ENCODE data around the gene C19orf25. TPM values are rescaled to one million over a fixed set of nuclear protein-coding genes. Genes with fewer than 3 reads are reported as not detected.

C19orf25 gene
- total and polyA plus RNA-seq, 9 of the 15 experiments (the other 6 are each of a cell fraction or from before 2014, with no cell fraction given) = 0.79 to 96.0 (median 36.1) TPM

- TF ChIP-seq ATF7 (IDR thresholded peaks at IDR 0.05) (peak; percentile 54), LCOR (CRISPR knock-in tag; IDR thresholded peaks at IDR 0.05) (no peak), ATF1 (CRISPR knock-in tag; IDR thresholded peaks at IDR 0.05) (no peak), ATF1 (tag; IDR thresholded peaks at IDR 0.05) (0 out of 2 replicates have a peak, but pooled peaks have one; percentile 32), MCM5 (IDR thresholded peaks at IDR 0.05; ENCODE audit: low read depth) (no peak), ARID1B (IDR thresholded peaks at IDR 0.05) (no peak), RBFOX2 (IDR thresholded peaks at IDR 0.05; ENCODE audit: low read depth, low read length) (peak; percentile 27; the same call in 1 of the 2 replicates), RBM25 (IDR thresholded peaks at IDR 0.05; ENCODE audit: low read depth, low read length, severe bottlenecking) (peak; percentile 100), MCM2 (IDR thresholded peaks at IDR 0.05; ENCODE audit: low read depth) (no peak), CTBP1 (IDR thresholded peaks at IDR 0.05; ENCODE audit: borderline replicate concordance) (peak; percentile 86), ASH1L (IDR thresholded peaks at IDR 0.05; ENCODE audit: borderline replicate concordance, low read depth, partially characterized antibody) (peak; percentile 23), CHD2 (IDR thresholded peaks at IDR 0.05; ENCODE audit: low read depth, low read length) (0 out of 2 replicates have a peak, but pooled peaks have one; percentile 13), MIER1 (IDR thresholded peaks at IDR 0.05; ENCODE audit: low read depth) (no peak), SRSF1 (IDR thresholded peaks at IDR 0.05; ENCODE audit: low read depth, low read length) (no peak), BMI1 (IDR thresholded peaks at IDR 0.05; ENCODE audit: low read length) (peak; percentile 59; the same call in 1 of the 2 replicates), NBN (IDR thresholded peaks at IDR 0.05; ENCODE audit: low read depth) (no peak), NR2F6 (CRISPR knock-in tag; IDR thresholded peaks at IDR 0.05) (no peak), PHF8 (IDR thresholded peaks at IDR 0.05; ENCODE audit: borderline replicate concordance, low read length) (no peak), TRIM24 (IDR thresholded peaks at IDR 0.05) (no peak), IFI16 (CRISPR knock-in tag; IDR thresholded peaks at IDR 0.05) (no peak), ZBED1 (IDR thresholded peaks at IDR 0.05) (no peak), NCOA1 (IDR thresholded peaks at IDR 0.05; ENCODE audit: low read depth) (no peak), PCBP1 (IDR thresholded peaks at IDR 0.05; ENCODE audit: low read depth, low read length, poor library complexity, severe bottlenecking) (peak; percentile 61), SP2 (IDR thresholded peaks at IDR 0.05; ENCODE audit: extremely low read depth, low read depth, low read length, poor library complexity, severe bottlenecking) (peak; percentile 12), RNF2 (IDR thresholded peaks at IDR 0.05) (no peak)
- TF ChIP-seq, protein P1, sequence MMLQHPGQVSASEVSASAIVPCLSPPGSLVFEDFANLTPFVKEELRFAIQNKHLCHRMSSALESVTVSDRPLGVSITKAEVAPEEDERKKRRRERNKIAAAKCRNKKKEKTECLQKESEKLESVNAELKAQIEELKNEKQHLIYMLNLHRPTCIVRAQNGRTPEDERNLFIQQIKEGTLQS (IDR thresholded peaks at IDR 0.05) = peak; percentile 71
- TF ChIP-seq, protein P1 (CRISPR knock-in tag; conservative IDR thresholded peaks at IDR 0.05) = no peak
- TF ChIP-seq, protein P2, sequence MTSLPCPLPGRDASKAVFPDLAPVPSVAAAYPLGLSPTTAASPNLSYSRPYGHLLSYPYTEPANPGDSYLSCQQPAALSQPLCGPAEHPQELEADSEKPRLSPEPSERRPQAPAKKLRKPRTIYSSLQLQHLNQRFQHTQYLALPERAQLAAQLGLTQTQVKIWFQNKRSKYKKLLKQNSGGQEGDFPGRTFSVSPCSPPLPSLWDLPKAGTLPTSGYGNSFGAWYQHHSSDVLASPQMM (CRISPR knock-in tag; IDR thresholded peaks at IDR 0.05) = no peak
- TF ChIP-seq, protein P3, sequence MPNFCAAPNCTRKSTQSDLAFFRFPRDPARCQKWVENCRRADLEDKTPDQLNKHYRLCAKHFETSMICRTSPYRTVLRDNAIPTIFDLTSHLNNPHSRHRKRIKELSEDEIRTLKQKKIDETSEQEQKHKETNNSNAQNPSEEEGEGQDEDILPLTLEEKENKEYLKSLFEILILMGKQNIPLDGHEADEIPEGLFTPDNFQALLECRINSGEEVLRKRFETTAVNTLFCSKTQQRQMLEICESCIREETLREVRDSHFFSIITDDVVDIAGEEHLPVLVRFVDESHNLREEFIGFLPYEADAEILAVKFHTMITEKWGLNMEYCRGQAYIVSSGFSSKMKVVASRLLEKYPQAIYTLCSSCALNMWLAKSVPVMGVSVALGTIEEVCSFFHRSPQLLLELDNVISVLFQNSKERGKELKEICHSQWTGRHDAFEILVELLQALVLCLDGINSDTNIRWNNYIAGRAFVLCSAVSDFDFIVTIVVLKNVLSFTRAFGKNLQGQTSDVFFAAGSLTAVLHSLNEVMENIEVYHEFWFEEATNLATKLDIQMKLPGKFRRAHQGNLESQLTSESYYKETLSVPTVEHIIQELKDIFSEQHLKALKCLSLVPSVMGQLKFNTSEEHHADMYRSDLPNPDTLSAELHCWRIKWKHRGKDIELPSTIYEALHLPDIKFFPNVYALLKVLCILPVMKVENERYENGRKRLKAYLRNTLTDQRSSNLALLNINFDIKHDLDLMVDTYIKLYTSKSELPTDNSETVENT (CRISPR knock-in tag; IDR thresholded peaks at IDR 0.05) = 0 out of 2 replicates have a peak, but pooled peaks have one; percentile 26
Observed at GRCh38 chr19:1449467-1450442, 29.3 kb downstream of the C19orf25 start, which contains the start of gene APC2 (continued).

All from K562 (cell line).